Keratinocyte (primary cell): ENCODE measurements around the gene SERPINA4. TPM values are rescaled to one million over a fixed set of nuclear protein-coding genes. Genes with fewer than 3 reads are reported as not detected.

Experiments used
- DNase-seq: peaks from one replicate; pipeline ENCODE4 v3.0.0-alpha.2; 2011; ENCODE audit warnings: low read depth, missing footprints, low spot score
- FAIRE-seq: peaks from 2 replicates; lab custom pipeline; 2011; peaks lifted over from hg19 to GRCh38; lab: Jason Lieb, UNC
- H2AFZ ChIP-seq: 2 replicates; pipeline ENCODE4 v1.6.0; 2012; ENCODE audit warnings: low read length, control low read depth, inconsistent platforms; ENCODE audit not compliant: control insufficient read depth
- H3K27ac ChIP-seq: 2 replicates; pipeline ENCODE4 v1.5.1; 2011; ENCODE audit warnings: low read length; ENCODE audit not compliant: control insufficient read depth, insufficient read depth
- H3K27me3 ChIP-seq: 3 replicates; pipeline ENCODE4 v1.6.0; 2011; ENCODE audit warnings: low read length; ENCODE audit not compliant: control insufficient read depth, insufficient read depth; ENCODE audit errors: extremely low read depth
- H3K36me3 ChIP-seq, 2 experiments: 2 replicates in 1 of 2; 3 replicates in 1 of 2; pipeline ENCODE4 v1.5.1; 2011; ENCODE audit warnings: low read length in 2 of 2, mild to moderate bottlenecking in 1 of 2; ENCODE audit not compliant: control insufficient read depth in 2 of 2, insufficient read depth in 2 of 2; ENCODE audit errors: extremely low read depth in 1 of 2
- H3K4me1 ChIP-seq: 3 replicates; pipeline ENCODE4 v1.5.1; 2011; ENCODE audit warnings: low read length; ENCODE audit not compliant: control insufficient read depth, insufficient read depth; ENCODE audit errors: extremely low read depth
- H3K4me2 ChIP-seq: 3 replicates; pipeline ENCODE4 v1.6.0; 2011; ENCODE audit warnings: low read depth, low read length; ENCODE audit not compliant: control insufficient read depth, insufficient read depth; ENCODE audit errors: extremely low read depth
- H3K4me3 ChIP-seq, 3 experiments: fragments of 200-600 bp in 1 of 3; sonication (generic) in 1 of 3; 2 replicates in 2 of 3; 3 replicates in 1 of 3; pipeline ENCODE4 v1.5.1; 2011 to 2016; ENCODE audit warnings: low read length in 3 of 3, mild to moderate bottlenecking in 3 of 3, control low read depth in 2 of 3, inconsistent platforms in 1 of 3, low read depth in 1 of 3, mixed read lengths in 1 of 3, mixed run types in 1 of 3, moderate library complexity in 1 of 3; ENCODE audit not compliant: control insufficient read depth in 2 of 3, insufficient read depth in 2 of 3; ENCODE audit errors: extremely low read depth in 1 of 3
- H3K79me2 ChIP-seq: 2 replicates; pipeline ENCODE4 v1.6.0; 2012; ENCODE audit warnings: low read length; ENCODE audit not compliant: control insufficient read depth, insufficient read depth
- H3K9ac ChIP-seq: 3 replicates; pipeline ENCODE4 v1.6.0; 2011; ENCODE audit warnings: low read length; ENCODE audit not compliant: control insufficient read depth, insufficient read depth; ENCODE audit errors: extremely low read depth
- H3K9me1 ChIP-seq: 3 replicates; pipeline ENCODE4 v1.6.0; 2011; ENCODE audit warnings: low read length; ENCODE audit not compliant: control insufficient read depth, insufficient read depth; ENCODE audit errors: extremely low read depth
- H3K9me3 ChIP-seq: 2 replicates; pipeline ENCODE4 v1.5.1; 2012; ENCODE audit warnings: low read depth, low read length; ENCODE audit not compliant: control insufficient read depth
- H4K20me1 ChIP-seq: 3 replicates; pipeline ENCODE4 v1.6.0; 2011; ENCODE audit warnings: low read length; ENCODE audit not compliant: control insufficient read depth, insufficient read depth; ENCODE audit errors: extremely low read depth
- EZH2 ChIP-seq: IDR thresholded peaks from one replicate; pipeline ENCODE4 v1.6.1; 2012; ENCODE audit warnings: inconsistent platforms, mild to moderate bottlenecking, low read length, moderate library complexity
- dilution Hi-C: fragments of 300-500 bp; cut with MboI; formaldehyde crosslinking; loops from one replicate; pipeline ENCODE4 v1.7.0; 2020; ENCODE audit warnings: low sequenced_read_pairs; ENCODE audit not compliant: extremely low pct_ligation_motif_present
- polyA plus RNA-seq, 5 experiments: library from polyadenylated mRNA; depleted of rRNA in 3 of 5; stranded (reverse) in 3 of 5; stranded (forward) in 1 of 5; unstranded in 1 of 5; fragments of >200 nt; gene quantifications; 1 replicate in 1 of 5; 2 replicates in 3 of 5; 3 replicates in 1 of 5; pipeline versions ENCODE4 v1.2.1 to v1.2.3, GENCODE V29; 2011 to 2012; ENCODE audit warnings: missing spikeins in 2 of 5, low read depth in 1 of 5, low replicate concordance in 1 of 5
- TF ChIP-seq, protein P1 (sequence below), 3 experiments: IDR thresholded peaks in 1 of 3; conservative IDR thresholded peaks in 1 of 3; optimal IDR thresholded peaks in 1 of 3; 2 replicates in 2 of 3; 3 replicates in 1 of 3; pipeline versions ENCODE3 to v1.5.1; 2011; ENCODE audit warnings: low read length in 3 of 3, mild to moderate bottlenecking in 3 of 3, moderate library complexity in 2 of 3, control low read depth in 1 of 3, inconsistent platforms in 1 of 3; ENCODE audit not compliant: insufficient read depth in 2 of 3; ENCODE audit errors: extremely low read depth in 1 of 3

Gene SERPINA4
- polyA plus RNA-seq, 1 donor (not counting 4 experiments of a cell fraction or from before 2014, with no cell fraction given), result not detected

DNA sequence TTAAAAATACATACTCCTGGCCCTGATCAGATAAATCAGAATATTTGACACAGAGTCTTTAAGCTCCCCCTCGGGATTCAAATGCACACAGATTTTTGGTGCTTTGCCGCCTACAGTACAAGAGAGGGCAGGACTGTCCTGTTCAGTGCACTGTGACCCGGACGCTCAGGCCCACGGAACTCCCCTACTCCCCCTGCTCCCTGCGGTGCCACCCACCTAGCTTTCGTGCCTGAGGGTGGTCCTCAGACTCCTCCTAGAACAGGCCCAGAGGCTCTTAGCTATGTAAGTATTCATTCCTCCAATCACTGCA is 37.2 kb downstream of the SERPINA4 start:
- Histone ChIP-seq H3K27ac (peak overlapping the region; percentile 89), H3K4me2 (peak overlapping the region; percentile 81), H3K4me1 (peaks cover 35% of the 10 kb centered on the region), H3K4me3 (no peak overlapping the region), H3K9me3 (no peaks in the 10 kb centered on the region), H3K9me1 (no peaks in the 10 kb centered on the region), H2AFZ (no peak overlapping the region), H3K27me3 (no peaks in the 10 kb centered on the region), H4K20me1 (no peaks in the 10 kb centered on the region), H3K36me3 (no peaks in the 10 kb centered on the region), H3K79me2 (no peaks in the 10 kb centered on the region), H3K9ac (peak overlapping the region; percentile 60)
- dilution Hi-C loops, result no loop called here
- TF ChIP-seq, protein P1, sequence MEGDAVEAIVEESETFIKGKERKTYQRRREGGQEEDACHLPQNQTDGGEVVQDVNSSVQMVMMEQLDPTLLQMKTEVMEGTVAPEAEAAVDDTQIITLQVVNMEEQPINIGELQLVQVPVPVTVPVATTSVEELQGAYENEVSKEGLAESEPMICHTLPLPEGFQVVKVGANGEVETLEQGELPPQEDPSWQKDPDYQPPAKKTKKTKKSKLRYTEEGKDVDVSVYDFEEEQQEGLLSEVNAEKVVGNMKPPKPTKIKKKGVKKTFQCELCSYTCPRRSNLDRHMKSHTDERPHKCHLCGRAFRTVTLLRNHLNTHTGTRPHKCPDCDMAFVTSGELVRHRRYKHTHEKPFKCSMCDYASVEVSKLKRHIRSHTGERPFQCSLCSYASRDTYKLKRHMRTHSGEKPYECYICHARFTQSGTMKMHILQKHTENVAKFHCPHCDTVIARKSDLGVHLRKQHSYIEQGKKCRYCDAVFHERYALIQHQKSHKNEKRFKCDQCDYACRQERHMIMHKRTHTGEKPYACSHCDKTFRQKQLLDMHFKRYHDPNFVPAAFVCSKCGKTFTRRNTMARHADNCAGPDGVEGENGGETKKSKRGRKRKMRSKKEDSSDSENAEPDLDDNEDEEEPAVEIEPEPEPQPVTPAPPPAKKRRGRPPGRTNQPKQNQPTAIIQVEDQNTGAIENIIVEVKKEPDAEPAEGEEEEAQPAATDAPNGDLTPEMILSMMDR (optimal IDR thresholded peaks at IDR 0.05 in 1 of 3, IDR thresholded peaks at IDR 0.05 in 1 of 3, conservative IDR thresholded peaks at IDR 0.05 in 1 of 3; ENCODE audit: extremely low read depth in 1 of 3, insufficient read depth in 2 of 3, low read length in 3 of 3), result no peak
- TF ChIP-seq EZH2, result no peak
- DNase-seq (no peak), FAIRE-seq (no peak)

GRCh38 chr14:94598816-94599655 is 37.8 kb downstream of the SERPINA4 start:
- H3K9me3 ChIP-seq, result no peaks in the 10 kb centered on the region

More at GRCh38 chr14:94598816-94599655, 37.8 kb downstream of the SERPINA4 start:
- no peaks in the 10 kb centered on the region for H3K9me1 ChIP-seq
- peak overlapping the region; percentile 93 for H2AFZ ChIP-seq
- no peaks in the 10 kb centered on the region for H4K20me1 ChIP-seq
- H3K27me3 ChIP-seq, result no peaks in the 10 kb centered on the region
- no peak overlapping the region for H3K4me3 ChIP-seq
- dilution Hi-C loops, result no loop called here
- no peaks in the 10 kb centered on the region for H3K79me2 ChIP-seq
- peak overlapping the region; percentile 89 for H3K27ac ChIP-seq
- peak overlapping the region; percentile 81 for H3K4me2 ChIP-seq
- DNase-seq, result peak; percentile 83
- peak overlapping the region; percentile 60 for H3K9ac ChIP-seq
- TF ChIP-seq, protein P1 (optimal IDR thresholded peaks at IDR 0.05 in 1 of 3, IDR thresholded peaks at IDR 0.05 in 1 of 3, conservative IDR thresholded peaks at IDR 0.05 in 1 of 3; ENCODE audit: extremely low read depth in 1 of 3, insufficient read depth in 2 of 3, low read length in 3 of 3), result peak; percentile 12 to 25 (median 17)
- no peak for TF ChIP-seq EZH2
- H3K36me3 ChIP-seq, result no peaks in the 10 kb centered on the region
- FAIRE-seq, result peak; percentile 99
- peaks cover 35% of the 10 kb centered on the region for H3K4me1 ChIP-seq
